Skeletal muscle satellite cell (primary cell): ENCODE measurements around the gene CCR2.

Source experiments
- H3K27me3 ChIP-seq: 2 replicates; pipeline ENCODE4 v1.7.0; 2013; ENCODE audit warnings: low read length; ENCODE audit not compliant: control insufficient read depth, insufficient read depth
- H3K36me3 ChIP-seq: 2 replicates; pipeline ENCODE4 v1.7.0; 2013; ENCODE audit warnings: mild to moderate bottlenecking, control low read depth, low read length; ENCODE audit not compliant: insufficient read depth
- H3K4me1 ChIP-seq: 2 replicates; pipeline ENCODE4 v1.7.0; 2013; ENCODE audit warnings: low read length; ENCODE audit not compliant: control insufficient read depth, insufficient read depth
- H3K4me2 ChIP-seq: 2 replicates; pipeline ENCODE4 v1.7.0; 2013; ENCODE audit warnings: mild to moderate bottlenecking, low read length
- H3K4me3 ChIP-seq: 2 replicates; pipeline ENCODE4 v1.7.0; 2013; ENCODE audit warnings: low read length
- H3K9ac ChIP-seq: 2 replicates; pipeline ENCODE4 v1.7.0; 2013; ENCODE audit warnings: mild to moderate bottlenecking, low read depth, low read length, moderate library complexity
- H3K9me3 ChIP-seq: replicated peaks from 2 replicates; pipeline ENCODE4 v1.7.0; 2013; ENCODE audit warnings: mild to moderate bottlenecking, control low read depth, low read length

Gene CCR2

GRCh38 chr3:46369151-46369550 lies 15.2 kb downstream of the CCR2 start:
- Histone ChIP-seq H3K4me3 (no peak overlapping the region), H3K4me1 (no peaks in the 10 kb centered on the region), H3K27me3 (peaks cover 70% of the 10 kb centered on the region), H3K4me2 (no peak overlapping the region), H3K9ac (no peak overlapping the region), H3K9me3 (no peaks in the 10 kb centered on the region), H3K36me3 (no peaks in the 10 kb centered on the region)

- Histone ChIP-seq H3K36me3 (no peaks in the 10 kb centered on the region), H3K27me3 (peaks cover 74% of the 10 kb centered on the region), H3K9ac (no peak overlapping the region), H3K4me1 (no peaks in the 10 kb centered on the region), H3K4me2 (no peak overlapping the region), H3K9me3 (no peaks in the 10 kb centered on the region), H3K4me3 (no peak overlapping the region)
These were observed 15.8 kb downstream of the CCR2 start for GRCh38 chr3:46369675-46370132.

GRCh38 chr3:46370839-46371518 lies 17.1 kb downstream of the CCR2 start, which contains the start of gene CCR5:
TSS of gene CCR5 (plus strand) at chr3:46370946. CDS start at chr3:46372903, 1,957 bp downstream.
- Histone ChIP-seq H3K4me1 (no peaks in the 10 kb centered on the region), H3K4me2 (no peak within 1 kb of the TSS), H3K36me3 (no peaks in the 10 kb centered on the region), H3K9me3 (no peaks in the 10 kb centered on the region), H3K27me3 (peaks cover 82% of the 10 kb centered on the region), H3K4me3 (no peak within 1 kb of the TSS), H3K9ac (no peak within 1 kb of the TSS)

- H3K9me3 ChIP-seq: no peaks in the 10 kb centered on the region
- no peaks in the 10 kb centered on the region for H3K4me1 ChIP-seq
- H3K9ac ChIP-seq: no peak overlapping the region
- H3K27me3 ChIP-seq: peaks cover 80% of the 10 kb centered on the region
- H3K4me2 ChIP-seq: no peak overlapping the region
- no peaks in the 10 kb centered on the region for H3K36me3 ChIP-seq
- H3K4me3 ChIP-seq: no peak overlapping the region
These were observed 17.8 kb downstream of the CCR2 start for GRCh38 chr3:46371519-46372340.

- Histone ChIP-seq H3K9me3 (no peaks in the 10 kb centered on the region), H3K4me1 (no peaks in the 10 kb centered on the region)
These were observed 18.8 kb downstream of the CCR2 start for GRCh38 chr3:46372492-46373359.

GRCh38 chr3:46374755-46375154 lies 20.8 kb downstream of the CCR2 start:
- H3K4me3 ChIP-seq: no peak overlapping the region
- no peaks in the 10 kb centered on the region for H3K36me3 ChIP-seq
- H3K4me2 ChIP-seq: no peak overlapping the region
- peaks cover 59% of the 10 kb centered on the region for H3K27me3 ChIP-seq
- H3K9me3 ChIP-seq: no peaks in the 10 kb centered on the region
- H3K9ac ChIP-seq: no peak overlapping the region
- H3K4me1 ChIP-seq: no peaks in the 10 kb centered on the region

More at GRCh38 chr3:46372492-46373359, 18.8 kb downstream of the CCR2 start:
- Histone ChIP-seq H3K4me2 (no peak overlapping the region), H3K9ac (no peak overlapping the region), H3K36me3 (no peaks in the 10 kb centered on the region), H3K27me3 (peaks cover 78% of the 10 kb centered on the region), H3K4me3 (no peak overlapping the region)

GRCh38 chr3:46375218-46375617 lies 21.3 kb downstream of the CCR2 start:
- Histone ChIP-seq H3K36me3 (no peaks in the 10 kb centered on the region), H3K4me3 (no peak overlapping the region), H3K4me2 (no peak overlapping the region), H3K27me3 (peaks cover 55% of the 10 kb centered on the region), H3K9me3 (no peaks in the 10 kb centered on the region), H3K9ac (no peak overlapping the region), H3K4me1 (no peaks in the 10 kb centered on the region)

GRCh38 chr3:46375814-46376213 lies 21.9 kb downstream of the CCR2 start:
- no peak overlapping the region for H3K4me2 ChIP-seq
- no peak overlapping the region for H3K9ac ChIP-seq
- H3K36me3 ChIP-seq: no peaks in the 10 kb centered on the region
- peaks cover 50% of the 10 kb centered on the region for H3K27me3 ChIP-seq
- no peak overlapping the region for H3K4me3 ChIP-seq
- no peaks in the 10 kb centered on the region for H3K4me1 ChIP-seq
- no peaks in the 10 kb centered on the region for H3K9me3 ChIP-seq

GRCh38 chr3:46378426-46378942 lies 24.6 kb downstream of the CCR2 start:
- Histone ChIP-seq H3K4me3 (no peak overlapping the region), H3K4me2 (no peak overlapping the region), H3K4me1 (no peaks in the 10 kb centered on the region), H3K9ac (no peak overlapping the region), H3K36me3 (no peaks in the 10 kb centered on the region), H3K27me3 (peaks cover 42% of the 10 kb centered on the region), H3K9me3 (no peaks in the 10 kb centered on the region)

- no peaks in the 10 kb centered on the region for H3K36me3 ChIP-seq
- H3K4me2 ChIP-seq: no peak overlapping the region
- no peaks in the 10 kb centered on the region for H3K4me1 ChIP-seq
- H3K9me3 ChIP-seq: no peaks in the 10 kb centered on the region
- peaks cover 35% of the 10 kb centered on the region for H3K27me3 ChIP-seq
- no peak overlapping the region for H3K4me3 ChIP-seq
- H3K9ac ChIP-seq: no peak overlapping the region
These were observed 26.7 kb downstream of the CCR2 start for GRCh38 chr3:46380471-46381221.
